A673 (cell line): Measurements from ENCODE around the gene RECK. TPM values are rescaled to one million over a fixed set of nuclear protein-coding genes. Genes with fewer than 3 reads are reported as not detected.

Source experiments
- BruUV-seq: library from RNA; stranded (reverse); fragments of 400-500 nt; replicated peaks from 2 replicates; lab custom pipeline; 2021; lab: Mats Ljungman, UMichigan
- CTCF ChIA-PET: fragments of 300-600 bp; sonication (Branson Sonifier 250); formaldehyde crosslinking; loops from one replicate; lab custom pipeline; 2022; ENCODE audit warnings: antibody characterized with exemption; lab: Charles Lee
- POLR2A ChIA-PET: fragments of 300-600 bp; sonication (Branson Sonifier 250); formaldehyde crosslinking; loops from one replicate; lab custom pipeline; 2022; ENCODE audit warnings: antibody characterized with exemption; ENCODE audit not compliant: low non-redundant PET; lab: Charles Lee
- DNase-seq: peaks from one replicate; pipeline ENCODE4 v3.0.0-alpha.2; 2015; ENCODE audit warnings: low spot score
- H3K27ac ChIP-seq: fragments of 200-600 bp; sonication (generic); 2 replicates; pipeline ENCODE4 v1.5.1; 2016; ENCODE audit warnings: mixed run types, low read depth, mild to moderate bottlenecking, mixed read lengths, antibody characterized with exemption, low read length; ENCODE audit not compliant: poor library complexity, severe bottlenecking
- H3K27me3 ChIP-seq: fragments of 200-600 bp; sonication (generic); replicated peaks from 2 replicates; pipeline ENCODE4 v1.6.1; 2017; ENCODE audit warnings: mixed run types, low read depth, mild to moderate bottlenecking, mixed read lengths, antibody characterized with exemption, low read length; ENCODE audit not compliant: insufficient read depth, poor library complexity
- H3K36me3 ChIP-seq: fragments of 200-600 bp; sonication (generic); 2 replicates; pipeline ENCODE4 v1.6.1; 2016; ENCODE audit warnings: mixed run types, mild to moderate bottlenecking, mixed read lengths, antibody characterized with exemption, low read length; ENCODE audit not compliant: insufficient read depth, poor library complexity, severe bottlenecking
- H3K4me1 ChIP-seq: fragments of 200-600 bp; sonication (generic); 2 replicates; pipeline ENCODE4 v1.6.1; 2017; ENCODE audit warnings: mixed run types, mild to moderate bottlenecking, mixed read lengths, antibody characterized with exemption, low read length; ENCODE audit not compliant: insufficient read depth, poor library complexity, severe bottlenecking
- H3K4me3 ChIP-seq: fragments of 200-600 bp; sonication (generic); 2 replicates; pipeline ENCODE4 v1.5.1; 2016; ENCODE audit warnings: low read depth, mixed run types, mild to moderate bottlenecking, mixed read lengths, low read length; ENCODE audit not compliant: poor library complexity, severe bottlenecking
- H3K9me3 ChIP-seq: fragments of 200-600 bp; sonication (generic); 2 replicates; pipeline ENCODE4 v1.6.1; 2016; ENCODE audit warnings: mixed run types, low read depth, mild to moderate bottlenecking, mixed read lengths, antibody characterized with exemption, low read length; ENCODE audit not compliant: poor library complexity, severe bottlenecking
- CTCF ChIP-seq: fragments of 300-800, 200-600 bp; sonication (generic); conservative IDR thresholded peaks from 2 replicates; pipeline ENCODE4 v1.5.1; 2017; ENCODE audit warnings: low read depth, mild to moderate bottlenecking, antibody characterized with exemption, low read length, moderate library complexity, mixed read lengths
- EZH2 ChIP-seq: fragments of 200-600 bp; sonication (generic); IDR thresholded peaks from 2 replicates; pipeline ENCODE4 v1.6.1; 2017; ENCODE audit warnings: borderline replicate concordance, low read depth, mild to moderate bottlenecking, mixed read lengths, antibody characterized with exemption, low read length; ENCODE audit not compliant: poor library complexity, severe bottlenecking
- intact Hi-C: fragments of 100-400 bp; cut with micrococcal nuclease; formaldehyde crosslinking; loops from one replicate; pipeline ENCODE4 v1.10.0; 2022; ENCODE audit not compliant: unreplicated experiment
- total RNA-seq: library from RNA; stranded (reverse); gene quantifications from 2 replicates; pipeline ENCODE4 v1.2.3, GENCODE V29; 2021

Gene RECK
- total RNA-seq, 1 experiment from 2014 or later, result 9.1 TPM

- no peak for DNase-seq
- H3K36me3 ChIP-seq, result no peaks in the 10 kb centered on the region
- H3K27me3 ChIP-seq, result no peaks in the 10 kb centered on the region
- POLR2A ChIA-PET, result no interaction called here
- H3K27ac ChIP-seq, result no peak overlapping the region
- intact Hi-C loops, result loop anchor here (10.0 kb wide), 1 partner anchor 231 kb away; the partner anchor contains the start of gene NPR2
- H3K4me1 ChIP-seq, result peaks cover 9% of the 10 kb centered on the region
- H3K4me3 ChIP-seq, result no peak overlapping the region
- CTCF ChIA-PET, result no interaction called here
- TF ChIP-seq EZH2 (no peak), CTCF (no peak)
- H3K9me3 ChIP-seq, result no peaks in the 10 kb centered on the region
- BruUV-seq, result no TSS peak
Measured at GRCh38 chr9:36025746-36026145, 11.0 kb upstream of the RECK start.

DNA sequence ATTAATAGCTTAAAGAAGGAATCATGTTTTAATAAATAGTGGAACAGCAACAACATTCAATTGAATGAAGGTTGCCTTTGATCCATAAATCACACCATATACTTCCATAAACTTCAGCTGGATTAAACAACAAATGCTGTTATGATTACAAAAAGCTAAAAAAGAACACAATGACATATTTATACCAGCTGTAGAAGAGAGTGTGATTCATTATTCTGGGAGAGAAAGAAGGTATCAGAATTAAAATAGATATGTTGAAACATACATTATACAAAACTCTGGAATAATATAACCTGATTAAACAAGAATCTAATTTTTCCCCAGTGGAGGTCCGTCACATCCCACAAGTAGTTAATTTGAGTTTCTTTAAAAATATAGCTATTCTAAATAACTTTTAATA, 7.5 kb upstream of the RECK start:
- H3K4me3 ChIP-seq, result no peak overlapping the region
- intact Hi-C loops, result loop anchor here (10.0 kb wide), 1 partner anchor 234 kb away; the partner anchor contains the start of gene NPR2
- no peak overlapping the region for H3K27ac ChIP-seq
- H3K36me3 ChIP-seq, result no peaks in the 10 kb centered on the region
- BruUV-seq, result no TSS peak
- ChIA-PET POLR2A (no interaction called here), CTCF (no interaction called here)
- H3K9me3 ChIP-seq, result no peaks in the 10 kb centered on the region
- H3K27me3 ChIP-seq, result no peaks in the 10 kb centered on the region
- TF ChIP-seq CTCF, result no peak
- no peak for TF ChIP-seq EZH2
- H3K4me1 ChIP-seq, result peaks cover 9% of the 10 kb centered on the region
- no peak for DNase-seq

DNA sequence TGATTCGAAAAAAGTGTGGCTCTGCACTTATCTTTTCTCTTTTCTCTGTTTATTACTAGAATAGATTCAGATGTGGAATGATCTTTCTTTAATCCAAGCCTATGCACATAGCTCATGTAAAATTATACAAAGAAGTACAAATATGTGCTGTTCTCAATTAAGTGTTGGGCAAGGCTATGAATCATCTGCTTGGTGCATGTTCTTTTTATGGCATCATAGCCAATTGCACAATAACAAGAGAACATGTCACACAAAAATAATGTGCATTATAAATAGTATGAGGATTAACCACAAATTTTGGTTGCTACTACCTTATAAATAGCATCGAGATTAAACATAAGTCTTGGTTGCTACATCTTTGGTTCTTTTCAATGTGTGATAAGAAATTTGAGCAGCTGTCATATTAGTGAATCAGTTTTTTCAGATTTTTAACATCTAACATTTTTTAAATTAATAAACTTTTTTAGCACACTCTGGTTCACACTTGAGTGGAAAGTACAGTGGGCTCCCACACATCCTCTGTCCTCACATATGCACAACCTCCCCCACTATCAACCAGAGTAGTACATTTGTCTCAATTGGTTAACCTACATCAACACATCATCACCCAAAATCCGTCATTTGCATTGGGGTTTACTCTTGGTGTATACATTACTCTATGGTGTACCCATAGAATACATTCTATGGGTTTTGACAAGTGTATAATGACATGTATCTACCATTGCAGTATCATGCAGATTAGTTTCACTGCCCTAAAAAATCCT, 6.8 kb upstream of the RECK start:
- no peak for TF ChIP-seq CTCF
- TF ChIP-seq EZH2, result no peak
- intact Hi-C loops, result loop anchor here (10.0 kb wide), 1 partner anchor 235 kb away; the partner anchor contains the start of gene NPR2
- H3K4me3 ChIP-seq, result no peak overlapping the region
- peaks cover 9% of the 10 kb centered on the region for H3K4me1 ChIP-seq
- H3K9me3 ChIP-seq, result no peaks in the 10 kb centered on the region
- H3K36me3 ChIP-seq, result no peaks in the 10 kb centered on the region
- H3K27ac ChIP-seq, result no peak overlapping the region
- DNase-seq, result peak; percentile 70
- CTCF ChIA-PET, result no interaction called here
- no peaks in the 10 kb centered on the region for H3K27me3 ChIP-seq
- POLR2A ChIA-PET, result no interaction called here
- no TSS peak for BruUV-seq
